Measurements from ENCODE around the gene PTPRN2. TPM values are rescaled to one million over a fixed set of nuclear protein-coding genes. Genes with fewer than 3 reads are reported as not detected.

Gene PTPRN2
- total and polyA plus RNA-seq, 2 of the 13 experiments (the other 11 are each of a cell fraction or from before 2014, with no cell fraction given), result 2.5 to 24.2 TPM

- Histone ChIP-seq H3K4me1 (ENCODE audit: insufficient read depth, low read length) (peaks cover 9% of the 10 kb centered on the region), H3K27ac (ENCODE audit: extremely low read length, insufficient read depth, low read length) (no peak overlapping the region), H3K27me3 (ENCODE audit: control insufficient read depth in 1 of 2, insufficient read depth in 2 of 2, low read length in 2 of 2) (no peaks in the 10 kb centered on the region), H4K20me1 (ENCODE audit: insufficient read depth, low read length) (no peaks in the 10 kb centered on the region), H2AFZ (ENCODE audit: low read length) (no peak overlapping the region), H3K79me2 (ENCODE audit: insufficient read depth, low read length) (no peaks in the 10 kb centered on the region), H3K9me3 (ENCODE audit: low read length) (peaks cover 19% of the 10 kb centered on the region), H3K36me3 (replicated peaks in 1 of 2; ENCODE audit: control insufficient read depth in 1 of 2, insufficient read depth in 2 of 2, low read length in 2 of 2) (no peaks in the 10 kb centered on the region), H3K9ac (ENCODE audit: insufficient read depth, low read depth, low read length) (no peak overlapping the region), H3K4me3 (replicated peaks in 1 of 3; ENCODE audit: insufficient read depth in 1 of 3, low read depth in 2 of 3, low read length in 3 of 3) (no peak overlapping the region), H3K4me2 (ENCODE audit: low read depth, low read length) (no peak overlapping the region)
- in situ Hi-C loops (cut with HindIII; ENCODE audit: extremely low pct_ligation_motif_present, low pct_unique_long_range_greater_than_20kb), result no loop called here
- ChIA-PET POLR2A (no interaction called here), CTCF (ENCODE audit: low intra/inter-chr PET ratio, low total read pairs) (no interaction called here)
- TF ChIP-seq ZNF260 (CRISPR knock-in tag; IDR thresholded peaks at IDR 0.05; ENCODE audit: borderline replicate concordance, low read depth), result no peak
- TF ChIP-seq THAP7 (CRISPR knock-in tag; IDR thresholded peaks at IDR 0.05), result no peak
- no peak for TF ChIP-seq ZNF44 (CRISPR knock-in tag; IDR thresholded peaks at IDR 0.05)
- TF ChIP-seq, protein P1, sequence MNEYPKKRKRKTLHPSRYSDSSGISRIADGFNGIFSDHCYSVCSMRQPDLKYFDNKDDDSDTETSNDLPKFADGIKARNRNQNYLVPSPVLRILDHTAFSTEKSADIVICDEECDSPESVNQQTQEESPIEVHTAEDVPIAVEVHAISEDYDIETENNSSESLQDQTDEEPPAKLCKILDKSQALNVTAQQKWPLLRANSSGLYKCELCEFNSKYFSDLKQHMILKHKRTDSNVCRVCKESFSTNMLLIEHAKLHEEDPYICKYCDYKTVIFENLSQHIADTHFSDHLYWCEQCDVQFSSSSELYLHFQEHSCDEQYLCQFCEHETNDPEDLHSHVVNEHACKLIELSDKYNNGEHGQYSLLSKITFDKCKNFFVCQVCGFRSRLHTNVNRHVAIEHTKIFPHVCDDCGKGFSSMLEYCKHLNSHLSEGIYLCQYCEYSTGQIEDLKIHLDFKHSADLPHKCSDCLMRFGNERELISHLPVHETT (CRISPR knock-in tag; conservative IDR thresholded peaks at IDR 0.05), result no peak
- no peak for TF ChIP-seq JUND (CRISPR knock-in tag; IDR thresholded peaks at IDR 0.05)
- TF ChIP-seq, protein P2, sequence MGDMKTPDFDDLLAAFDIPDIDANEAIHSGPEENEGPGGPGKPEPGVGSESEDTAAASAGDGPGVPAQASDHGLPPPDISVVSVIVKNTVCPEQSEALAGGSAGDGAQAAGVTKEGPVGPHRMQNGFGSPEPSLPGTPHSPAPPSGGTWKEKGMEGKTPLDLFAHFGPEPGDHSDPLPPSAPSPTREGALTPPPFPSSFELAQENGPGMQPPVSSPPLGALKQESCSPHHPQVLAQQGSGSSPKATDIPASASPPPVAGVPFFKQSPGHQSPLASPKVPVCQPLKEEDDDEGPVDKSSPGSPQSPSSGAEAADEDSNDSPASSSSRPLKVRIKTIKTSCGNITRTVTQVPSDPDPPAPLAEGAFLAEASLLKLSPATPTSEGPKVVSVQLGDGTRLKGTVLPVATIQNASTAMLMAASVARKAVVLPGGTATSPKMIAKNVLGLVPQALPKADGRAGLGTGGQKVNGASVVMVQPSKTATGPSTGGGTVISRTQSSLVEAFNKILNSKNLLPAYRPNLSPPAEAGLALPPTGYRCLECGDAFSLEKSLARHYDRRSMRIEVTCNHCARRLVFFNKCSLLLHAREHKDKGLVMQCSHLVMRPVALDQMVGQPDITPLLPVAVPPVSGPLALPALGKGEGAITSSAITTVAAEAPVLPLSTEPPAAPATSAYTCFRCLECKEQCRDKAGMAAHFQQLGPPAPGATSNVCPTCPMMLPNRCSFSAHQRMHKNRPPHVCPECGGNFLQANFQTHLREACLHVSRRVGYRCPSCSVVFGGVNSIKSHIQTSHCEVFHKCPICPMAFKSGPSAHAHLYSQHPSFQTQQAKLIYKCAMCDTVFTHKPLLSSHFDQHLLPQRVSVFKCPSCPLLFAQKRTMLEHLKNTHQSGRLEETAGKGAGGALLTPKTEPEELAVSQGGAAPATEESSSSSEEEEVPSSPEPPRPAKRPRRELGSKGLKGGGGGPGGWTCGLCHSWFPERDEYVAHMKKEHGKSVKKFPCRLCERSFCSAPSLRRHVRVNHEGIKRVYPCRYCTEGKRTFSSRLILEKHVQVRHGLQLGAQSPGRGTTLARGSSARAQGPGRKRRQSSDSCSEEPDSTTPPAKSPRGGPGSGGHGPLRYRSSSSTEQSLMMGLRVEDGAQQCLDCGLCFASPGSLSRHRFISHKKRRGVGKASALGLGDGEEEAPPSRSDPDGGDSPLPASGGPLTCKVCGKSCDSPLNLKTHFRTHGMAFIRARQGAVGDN (CRISPR knock-in tag; IDR thresholded peaks at IDR 0.05), result no peak
- TF ChIP-seq ZNF709 (CRISPR knock-in tag; IDR thresholded peaks at IDR 0.05), result no peak
- no peak for TF ChIP-seq ISL2 (CRISPR knock-in tag; IDR thresholded peaks at IDR 0.05)
- no peak for TF ChIP-seq RELA (CRISPR knock-in tag; IDR thresholded peaks at IDR 0.05)
- no peak for TF ChIP-seq ELF1 (CRISPR knock-in tag; IDR thresholded peaks at IDR 0.05)
- no peak for TF ChIP-seq MEIS2 (CRISPR knock-in tag; IDR thresholded peaks at IDR 0.05)
- no peak for TF ChIP-seq GFI1 (CRISPR knock-in tag; IDR thresholded peaks at IDR 0.05; ENCODE audit: borderline replicate concordance)
- no peak for TF ChIP-seq ZNF24 (IDR thresholded peaks at IDR 0.05)
- no peak for TF ChIP-seq RBM39 (IDR thresholded peaks at IDR 0.05; ENCODE audit: low read depth, low read length, poor library complexity, severe bottlenecking)
- TF ChIP-seq ZNF556 (CRISPR knock-in tag; IDR thresholded peaks at IDR 0.05; ENCODE audit: borderline replicate concordance), result no peak
- intact Hi-C loops (cut with micrococcal nuclease; ENCODE audit: unreplicated experiment), result no loop called here
- DNase-seq (ENCODE audit: low spot score), result no peak
- ATAC-seq, result no peak
- FAIRE-seq, result no peak
- BruUV-seq (replicated peaks), result no TSS peak
- 69% methylated on average over 4 of the region's 6 CpGs for WGBS (ENCODE audit: low lambda C conversion rate)
Observed at GRCh38 chr7:158120716-158121115, 466.9 kb downstream of the PTPRN2 start.
